BLaER1 treated with 17β-estradiol and CSF1 and Interleukin-3, amounts not matched to agents 10 nM and 100 nM (cell line): ENCODE results near the gene EIF3A.

Source experiments
- H3K27ac ChIP-seq, 11 experiments: shearing (Covaris generic); formaldehyde crosslinking; 2 replicates each; pipeline ENCODE4 v1.8.1; 2022
- H3K27me3 ChIP-seq, 11 experiments: shearing (Covaris generic); formaldehyde crosslinking; 2 replicates each; pipeline ENCODE4 v1.8.1; 2022
- H3K36me3 ChIP-seq, 11 experiments: shearing (Covaris generic); formaldehyde crosslinking; 2 replicates each; pipeline ENCODE4 v1.8.1; 2022
- H3K4me1 ChIP-seq, 10 experiments: shearing (Covaris generic); formaldehyde crosslinking; 2 replicates each; pipeline ENCODE4 v1.8.1; 2022
- H3K4me2 ChIP-seq, 11 experiments: shearing (Covaris generic); formaldehyde crosslinking; 2 replicates each; pipeline ENCODE4 v1.8.1; 2022
- H3K4me3 ChIP-seq, 10 experiments: shearing (Covaris generic); formaldehyde crosslinking; 2 replicates each; pipeline ENCODE4 v1.8.1; 2022
- H3K9ac ChIP-seq, 11 experiments: shearing (Covaris generic); formaldehyde crosslinking; 2 replicates each; pipeline ENCODE4 v1.8.1; 2022
- H3K9me3 ChIP-seq, 11 experiments: shearing (Covaris generic); formaldehyde crosslinking; replicated peaks in 1 of 11; 2 replicates each; pipeline ENCODE4 v1.8.1; 2022
- H4K20me1 ChIP-seq, 11 experiments: shearing (Covaris generic); formaldehyde crosslinking; 2 replicates each; pipeline ENCODE4 v1.8.1; 2022
- Cebpa-rat ChIP-seq, 11 experiments: shearing (Covaris generic); IDR thresholded peaks; 2 replicates each; pipeline ENCODE4 v1.8.1; 2022

The EIF3A gene

DNA sequence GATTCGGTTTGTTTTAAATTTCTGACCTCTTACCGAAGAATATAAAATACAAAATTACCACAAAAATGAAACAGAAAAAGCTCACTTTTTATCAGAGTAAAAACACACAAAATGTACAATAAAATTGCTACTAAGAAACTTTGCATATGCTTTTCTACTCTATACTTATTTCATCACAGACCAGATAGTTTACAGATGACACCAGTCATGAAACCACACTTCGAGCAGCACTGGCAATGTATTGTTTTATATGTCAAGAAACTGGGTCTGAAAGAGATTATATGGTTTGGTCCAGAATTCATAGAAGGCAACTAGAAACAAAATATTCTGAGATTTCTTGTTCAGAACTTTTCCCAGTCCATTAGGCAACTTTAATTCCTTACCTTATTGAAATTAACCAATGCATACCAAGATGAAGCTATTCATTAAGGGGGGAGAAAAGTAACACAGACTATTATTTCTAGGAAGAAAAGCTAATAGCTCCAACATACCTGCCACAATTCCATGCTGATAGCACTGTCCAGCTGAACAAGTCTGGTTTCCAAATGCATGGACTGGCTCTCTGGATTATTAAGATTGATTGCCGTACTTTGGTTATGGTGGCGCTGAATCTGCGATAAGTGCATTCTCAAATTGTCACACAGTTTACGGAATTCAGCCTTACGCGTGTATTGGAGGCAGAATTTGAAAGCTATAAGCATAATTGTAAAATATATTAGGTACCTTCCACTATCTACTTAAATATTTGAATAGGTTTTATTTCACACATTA, 10.0 kb downstream of the EIF3A start:
- no peak for TF ChIP-seq Cebpa-rat (IDR thresholded peaks at IDR 0.05)
- Histone ChIP-seq H4K20me1 (peaks cover 96 to 100% (median 100%) of the 10 kb centered on the region in 11 experiments), H3K4me1 (no peaks in the 10 kb centered on the region; a peak in 1 of 20 replicates), H3K9ac (no peak overlapping the region), H3K27me3 (no peaks in the 10 kb centered on the region), H3K27ac (no peak overlapping the region), H3K9me3 (no peaks in the 10 kb centered on the region), H3K4me2 (no peak overlapping the region), H3K4me3 (no peak overlapping the region), H3K36me3 (peaks cover 92 to 99% (median 97%) of the 10 kb centered on the region in 11 experiments)

DNA sequence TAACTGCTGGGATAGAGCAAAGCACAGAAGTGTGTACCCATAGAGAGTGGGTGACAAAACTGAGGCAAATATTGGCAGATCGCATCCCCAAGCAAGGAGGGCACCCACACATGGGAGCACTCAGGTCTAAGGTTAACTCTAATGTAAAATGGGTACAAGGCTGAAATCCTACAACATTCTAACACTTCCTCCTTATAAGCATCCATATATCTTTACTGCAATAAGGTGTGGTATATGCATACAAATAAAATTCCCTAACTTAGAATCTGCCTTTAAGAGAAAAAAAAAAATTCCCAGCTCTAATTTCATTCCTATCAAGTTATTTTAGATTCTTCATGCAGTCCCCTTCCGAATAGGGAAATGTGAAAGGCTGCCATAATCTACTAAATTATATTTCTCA, 18.7 kb downstream of the EIF3A start:
- no peak overlapping the region for H3K4me2 ChIP-seq
- no peak overlapping the region for H3K9ac ChIP-seq
- H3K27me3 ChIP-seq, result no peaks in the 10 kb centered on the region
- H3K4me3 ChIP-seq, result no peak overlapping the region
- TF ChIP-seq Cebpa-rat (IDR thresholded peaks at IDR 0.05), result no peak
- H3K36me3 ChIP-seq, result peaks cover 98 to 100% (median 100%) of the 10 kb centered on the region in 11 experiments
- peaks cover 86 to 100% (median 100%) of the 10 kb centered on the region in 11 experiments for H4K20me1 ChIP-seq
- no peak overlapping the region for H3K27ac ChIP-seq
- H3K4me1 ChIP-seq, result peaks cover 0 to 7% (median 0%) of the 10 kb centered on the region in 10 experiments; a peak in 1 of 20 replicates
- H3K9me3 ChIP-seq, result no peaks in the 10 kb centered on the region

GRCh38 chr10:119061352-119061751, 19.3 kb downstream of the EIF3A start:
- Histone ChIP-seq H3K27me3 (no peaks in the 10 kb centered on the region), H3K36me3 (peaks cover 98 to 100% (median 100%) of the 10 kb centered on the region in 11 experiments), H3K4me1 (peaks cover 0 to 7% (median 0%) of the 10 kb centered on the region in 10 experiments; a peak in 1 of 20 replicates), H3K9ac (no peak overlapping the region), H3K27ac (no peak overlapping the region), H3K4me2 (no peak overlapping the region), H3K9me3 (no peaks in the 10 kb centered on the region), H4K20me1 (peaks cover 84 to 100% (median 100%) of the 10 kb centered on the region in 11 experiments), H3K4me3 (no peak overlapping the region)
- no peak for TF ChIP-seq Cebpa-rat (IDR thresholded peaks at IDR 0.05)

- peaks cover 0 to 7% (median 0%) of the 10 kb centered on the region in 10 experiments; a peak in 1 of 20 replicates for H3K4me1 ChIP-seq
- no peaks in the 10 kb centered on the region for H3K27me3 ChIP-seq
- no peak overlapping the region for H3K4me3 ChIP-seq
- no peak overlapping the region for H3K4me2 ChIP-seq
- TF ChIP-seq Cebpa-rat (IDR thresholded peaks at IDR 0.05), result no peak
- peaks cover 99 to 100% (median 100%) of the 10 kb centered on the region in 11 experiments for H3K36me3 ChIP-seq
- peaks cover 0 to under 1% (median 0%) of the 10 kb centered on the region in 11 experiments; a peak in 1 of 22 replicates for H3K9me3 ChIP-seq
- H4K20me1 ChIP-seq, result peaks cover 91 to 100% (median 100%) of the 10 kb centered on the region in 11 experiments
- no peak overlapping the region for H3K9ac ChIP-seq
- H3K27ac ChIP-seq, result no peak overlapping the region
Measured at GRCh38 chr10:119060107-119060506, 20.5 kb downstream of the EIF3A start.

- H4K20me1 ChIP-seq, result peaks cover 91 to 100% (median 100%) of the 10 kb centered on the region in 11 experiments
- H3K4me2 ChIP-seq, result no peak overlapping the region
- no peak for TF ChIP-seq Cebpa-rat (IDR thresholded peaks at IDR 0.05)
- H3K27me3 ChIP-seq, result no peaks in the 10 kb centered on the region
- peaks cover 0 to 7% (median 0%) of the 10 kb centered on the region in 10 experiments; a peak in 1 of 20 replicates for H3K4me1 ChIP-seq
- H3K9me3 ChIP-seq, result peaks cover 0 to 6% (median 0%) of the 10 kb centered on the region in 11 experiments; a peak in 2 of 22 replicates
- no peak overlapping the region for H3K9ac ChIP-seq
- H3K4me3 ChIP-seq, result no peak overlapping the region
- H3K27ac ChIP-seq, result no peak overlapping the region
- H3K36me3 ChIP-seq, result peaks cover 99 to 100% (median 100%) of the 10 kb centered on the region in 11 experiments
Measured at GRCh38 chr10:119059557-119059956, 21.1 kb downstream of the EIF3A start.

- Histone ChIP-seq H3K36me3 (peaks cover 99 to 100% (median 100%) of the 10 kb centered on the region in 11 experiments), H3K27ac (no peak overlapping the region), H4K20me1 (peaks cover 89 to 100% (median 100%) of the 10 kb centered on the region in 11 experiments), H3K4me1 (peaks cover 0 to 7% (median 0%) of the 10 kb centered on the region in 10 experiments; a peak in 1 of 20 replicates), H3K9ac (no peak overlapping the region), H3K4me3 (no peak overlapping the region), H3K4me2 (no peak overlapping the region), H3K27me3 (no peaks in the 10 kb centered on the region), H3K9me3 (peaks cover 0 to 22% (median 0%) of the 10 kb centered on the region in 11 experiments; a peak in 6 of 22 replicates)
- TF ChIP-seq Cebpa-rat (IDR thresholded peaks at IDR 0.05), result no peak
Measured at GRCh38 chr10:119058010-119058409, 22.6 kb downstream of the EIF3A start.

- peaks cover 89 to 100% (median 100%) of the 10 kb centered on the region in 11 experiments for H4K20me1 ChIP-seq
- TF ChIP-seq Cebpa-rat (IDR thresholded peaks at IDR 0.05), result no peak
- H3K9ac ChIP-seq, result no peak overlapping the region
- H3K4me1 ChIP-seq, result no peaks in the 10 kb centered on the region
- H3K9me3 ChIP-seq, result peaks cover 0 to 22% (median 0%) of the 10 kb centered on the region in 11 experiments; a peak in 6 of 22 replicates
- H3K4me3 ChIP-seq, result no peak overlapping the region
- H3K27ac ChIP-seq, result no peak overlapping the region
- no peak overlapping the region for H3K4me2 ChIP-seq
- no peaks in the 10 kb centered on the region for H3K27me3 ChIP-seq
- H3K36me3 ChIP-seq, result peaks cover 100% of the 10 kb centered on the region in 11 experiments
Measured at GRCh38 chr10:119055472-119055871, 25.1 kb downstream of the EIF3A start.

GRCh38 chr10:119051775-119052174, 28.8 kb downstream of the EIF3A start:
- peaks cover 93 to 100% (median 100%) of the 10 kb centered on the region in 11 experiments for H4K20me1 ChIP-seq
- TF ChIP-seq Cebpa-rat (IDR thresholded peaks at IDR 0.05), result no peak

DNA sequence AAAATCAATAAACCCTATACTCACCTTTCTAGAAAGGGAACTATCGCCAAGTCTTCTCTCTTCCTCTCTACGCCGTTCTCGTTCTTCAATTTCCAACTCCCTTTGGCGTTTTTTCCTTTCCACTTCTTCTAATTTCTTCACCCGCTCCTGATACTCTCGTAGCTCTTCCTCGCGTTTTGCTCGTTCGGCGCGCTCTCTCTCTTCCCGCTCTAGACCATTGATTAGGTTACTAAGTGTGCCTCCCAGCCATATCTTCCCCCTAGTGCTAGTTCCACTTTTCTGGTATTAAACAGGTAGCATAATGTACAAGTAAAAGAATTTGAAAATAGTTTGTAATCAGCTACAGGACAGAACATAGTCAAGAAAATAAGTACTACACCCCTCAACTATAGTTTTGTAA, 30.8 kb downstream of the EIF3A start:
- H4K20me1 ChIP-seq, result peaks cover 97 to 100% (median 100%) of the 10 kb centered on the region in 11 experiments
- no peak for TF ChIP-seq Cebpa-rat (IDR thresholded peaks at IDR 0.05)
- H3K36me3 ChIP-seq, result peaks cover 100% of the 10 kb centered on the region in 11 experiments
- H3K27me3 ChIP-seq, result no peaks in the 10 kb centered on the region
- no peaks in the 10 kb centered on the region for H3K4me1 ChIP-seq
- H3K9me3 ChIP-seq, result peaks cover 0 to 18% (median 0%) of the 10 kb centered on the region in 11 experiments; a peak in 6 of 22 replicates
- no peak overlapping the region for H3K27ac ChIP-seq
- no peak overlapping the region for H3K4me2 ChIP-seq
- H3K4me3 ChIP-seq, result no peak overlapping the region
- no peak overlapping the region for H3K9ac ChIP-seq

More at GRCh38 chr10:119051775-119052174, 28.8 kb downstream of the EIF3A start:
- Histone ChIP-seq H3K4me2 (no peak overlapping the region), H3K9me3 (peaks cover 0 to 22% (median 0%) of the 10 kb centered on the region in 11 experiments; a peak in 6 of 22 replicates), H3K4me1 (no peaks in the 10 kb centered on the region), H3K27me3 (no peaks in the 10 kb centered on the region), H3K4me3 (no peak overlapping the region), H3K27ac (no peak overlapping the region), H3K9ac (no peak overlapping the region), H3K36me3 (peaks cover 100% of the 10 kb centered on the region in 11 experiments)
